BE2C (cell line): Measurements from ENCODE around the gene INPP4B.

Experiments used
- DNase-seq: peaks from one replicate; pipeline ENCODE4 v3.0.0-alpha.2; 2020
- H3K27me3 ChIP-seq: fragments of 250-450 bp; sonication (Bioruptor Pico); 2 replicates; pipeline ENCODE4 v1.5.1; 2020; ENCODE audit warnings: mild to moderate bottlenecking
- H3K36me3 ChIP-seq: fragments of 250-450 bp; sonication (Bioruptor Pico); 2 replicates; pipeline ENCODE4 v1.5.1; 2020; ENCODE audit warnings: mild to moderate bottlenecking
- H3K4me1 ChIP-seq: fragments of 250-450 bp; sonication (Bioruptor Pico); 2 replicates; pipeline ENCODE4 v1.5.1; 2020
- H3K4me3 ChIP-seq: 2 replicates; pipeline ENCODE4 v1.5.1; 2011; ENCODE audit warnings: low read depth, low read length
- H3K9me3 ChIP-seq: fragments of 250-450 bp; sonication (Bioruptor Pico); 2 replicates; pipeline ENCODE4 v1.5.1; 2020
- TF ChIP-seq, protein P1 (sequence below): IDR thresholded peaks from 2 replicates; pipeline ENCODE4 v1.5.1; 2012; ENCODE audit warnings: mild to moderate bottlenecking, low read depth, low read length

The INPP4B gene

DNA sequence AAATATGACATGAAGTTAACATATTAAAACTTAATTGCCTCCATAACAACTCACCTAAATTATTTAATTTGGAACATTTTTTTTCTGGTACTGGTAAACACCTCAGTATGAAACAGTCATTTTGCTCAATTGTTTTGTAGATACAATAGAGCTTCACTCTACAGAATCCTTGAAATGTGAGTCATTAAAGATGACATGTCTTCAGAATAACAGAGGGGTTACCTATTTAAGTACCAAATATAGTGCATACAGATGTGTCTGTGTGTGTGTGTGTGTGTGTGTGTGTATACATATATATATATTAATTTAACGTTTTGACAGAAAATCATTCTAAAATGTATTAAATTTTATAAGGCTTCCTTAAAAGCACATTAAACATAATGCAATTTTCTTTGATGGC, 297.6 kb downstream of the INPP4B start:
- TF ChIP-seq, protein P1, sequence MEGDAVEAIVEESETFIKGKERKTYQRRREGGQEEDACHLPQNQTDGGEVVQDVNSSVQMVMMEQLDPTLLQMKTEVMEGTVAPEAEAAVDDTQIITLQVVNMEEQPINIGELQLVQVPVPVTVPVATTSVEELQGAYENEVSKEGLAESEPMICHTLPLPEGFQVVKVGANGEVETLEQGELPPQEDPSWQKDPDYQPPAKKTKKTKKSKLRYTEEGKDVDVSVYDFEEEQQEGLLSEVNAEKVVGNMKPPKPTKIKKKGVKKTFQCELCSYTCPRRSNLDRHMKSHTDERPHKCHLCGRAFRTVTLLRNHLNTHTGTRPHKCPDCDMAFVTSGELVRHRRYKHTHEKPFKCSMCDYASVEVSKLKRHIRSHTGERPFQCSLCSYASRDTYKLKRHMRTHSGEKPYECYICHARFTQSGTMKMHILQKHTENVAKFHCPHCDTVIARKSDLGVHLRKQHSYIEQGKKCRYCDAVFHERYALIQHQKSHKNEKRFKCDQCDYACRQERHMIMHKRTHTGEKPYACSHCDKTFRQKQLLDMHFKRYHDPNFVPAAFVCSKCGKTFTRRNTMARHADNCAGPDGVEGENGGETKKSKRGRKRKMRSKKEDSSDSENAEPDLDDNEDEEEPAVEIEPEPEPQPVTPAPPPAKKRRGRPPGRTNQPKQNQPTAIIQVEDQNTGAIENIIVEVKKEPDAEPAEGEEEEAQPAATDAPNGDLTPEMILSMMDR, result no peak
- Histone ChIP-seq H3K4me1 (peaks cover 25% of the 10 kb centered on the region), H3K27me3 (no peaks in the 10 kb centered on the region), H3K36me3 (no peaks in the 10 kb centered on the region), H3K4me3 (no peak overlapping the region), H3K9me3 (no peaks in the 10 kb centered on the region)
- no peak for DNase-seq

DNA sequence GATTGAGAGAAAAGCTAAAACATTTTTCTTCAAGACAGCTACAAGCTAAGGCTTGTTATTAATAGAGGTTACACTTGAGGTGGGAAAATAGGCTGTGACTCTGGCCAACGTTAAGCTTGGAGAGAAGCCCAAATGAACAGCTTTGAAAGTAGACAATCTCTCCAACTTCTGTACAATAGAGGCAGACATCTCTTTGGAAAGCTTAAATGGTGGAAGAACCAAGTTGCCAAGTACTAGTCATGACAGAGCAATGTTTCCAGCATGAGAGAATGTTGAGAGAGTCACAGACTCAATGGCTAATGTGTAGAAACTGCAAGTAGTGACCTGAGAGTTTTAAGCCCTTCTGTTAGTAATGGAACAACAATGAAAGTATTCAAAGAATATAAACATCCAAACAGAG, 298.1 kb downstream of the INPP4B start:
- H3K27me3 ChIP-seq, result no peaks in the 10 kb centered on the region
- DNase-seq, result no peak
- H3K4me3 ChIP-seq, result no peak overlapping the region
- peaks cover 25% of the 10 kb centered on the region for H3K4me1 ChIP-seq
- H3K36me3 ChIP-seq, result no peaks in the 10 kb centered on the region
- TF ChIP-seq, protein P1, result no peak
- no peaks in the 10 kb centered on the region for H3K9me3 ChIP-seq

DNA sequence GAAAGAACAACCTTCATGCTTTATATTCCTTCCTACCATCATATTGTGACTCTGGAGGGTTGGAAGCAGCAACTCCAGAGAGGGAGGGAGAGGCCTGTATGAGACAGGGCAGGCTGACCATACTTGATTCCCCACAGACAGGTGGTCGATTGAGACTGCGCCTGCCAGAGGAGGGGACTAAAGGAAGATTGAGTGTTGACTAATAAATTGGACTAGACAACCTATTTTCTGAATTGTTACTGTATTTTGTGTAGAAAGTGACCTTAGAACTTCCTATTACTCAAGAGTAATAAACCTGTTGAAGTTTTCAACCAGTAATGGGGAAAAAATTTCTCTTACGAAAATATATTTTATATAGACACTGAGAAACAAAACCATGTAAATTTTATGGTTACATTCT, 301.5 kb downstream of the INPP4B start:
- DNase-seq, result no peak
- Histone ChIP-seq H3K27me3 (no peaks in the 10 kb centered on the region), H3K4me1 (peaks cover 7% of the 10 kb centered on the region), H3K9me3 (no peaks in the 10 kb centered on the region), H3K36me3 (no peaks in the 10 kb centered on the region), H3K4me3 (no peak overlapping the region)
- TF ChIP-seq, protein P1, result no peak

DNA sequence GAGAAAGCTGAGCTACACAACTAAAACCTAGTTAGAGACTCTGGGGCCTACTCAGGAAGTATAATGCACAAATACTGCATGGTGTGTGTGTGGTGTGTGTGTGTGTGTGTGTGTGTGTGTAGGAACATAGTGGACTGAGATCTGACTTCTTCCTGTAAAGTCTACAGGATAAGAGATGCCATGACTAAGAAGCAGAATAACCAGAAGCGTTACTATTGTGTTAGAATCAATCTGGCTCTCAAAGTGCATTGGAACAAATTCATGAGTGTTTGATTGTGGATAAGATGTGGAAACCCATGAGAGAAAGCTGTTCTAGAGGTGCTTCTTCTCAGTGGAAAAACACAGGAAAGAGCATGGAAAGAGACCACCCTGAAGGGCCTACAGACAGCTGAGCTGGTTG, 302.1 kb downstream of the INPP4B start:
- no peak for DNase-seq
- Histone ChIP-seq H3K4me1 (peaks cover 1% of the 10 kb centered on the region), H3K4me3 (no peak overlapping the region), H3K27me3 (no peaks in the 10 kb centered on the region), H3K36me3 (no peaks in the 10 kb centered on the region), H3K9me3 (no peaks in the 10 kb centered on the region)
- TF ChIP-seq, protein P1, result no peak

DNA sequence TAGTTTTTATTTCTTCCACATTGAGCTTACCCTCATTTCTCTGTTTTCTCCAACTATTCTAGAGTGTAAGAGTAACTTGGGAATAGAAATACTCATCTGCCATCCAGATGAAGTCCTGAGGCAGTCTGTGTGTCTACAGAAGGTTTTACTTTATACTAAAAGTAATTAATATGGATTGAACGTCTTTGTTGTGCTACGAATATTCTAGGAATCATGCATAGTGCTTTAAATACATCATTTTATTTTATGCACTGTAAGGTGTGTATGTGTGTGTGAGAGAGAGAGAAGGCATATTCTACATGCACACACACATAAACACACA, 305.7 kb downstream of the INPP4B start:
- no peak for DNase-seq
- TF ChIP-seq, protein P1, result no peak
- no peak overlapping the region for H3K4me3 ChIP-seq
- no peaks in the 10 kb centered on the region for H3K4me1 ChIP-seq
- H3K27me3 ChIP-seq, result no peaks in the 10 kb centered on the region
- H3K36me3 ChIP-seq, result no peaks in the 10 kb centered on the region
- H3K9me3 ChIP-seq, result no peaks in the 10 kb centered on the region

DNA sequence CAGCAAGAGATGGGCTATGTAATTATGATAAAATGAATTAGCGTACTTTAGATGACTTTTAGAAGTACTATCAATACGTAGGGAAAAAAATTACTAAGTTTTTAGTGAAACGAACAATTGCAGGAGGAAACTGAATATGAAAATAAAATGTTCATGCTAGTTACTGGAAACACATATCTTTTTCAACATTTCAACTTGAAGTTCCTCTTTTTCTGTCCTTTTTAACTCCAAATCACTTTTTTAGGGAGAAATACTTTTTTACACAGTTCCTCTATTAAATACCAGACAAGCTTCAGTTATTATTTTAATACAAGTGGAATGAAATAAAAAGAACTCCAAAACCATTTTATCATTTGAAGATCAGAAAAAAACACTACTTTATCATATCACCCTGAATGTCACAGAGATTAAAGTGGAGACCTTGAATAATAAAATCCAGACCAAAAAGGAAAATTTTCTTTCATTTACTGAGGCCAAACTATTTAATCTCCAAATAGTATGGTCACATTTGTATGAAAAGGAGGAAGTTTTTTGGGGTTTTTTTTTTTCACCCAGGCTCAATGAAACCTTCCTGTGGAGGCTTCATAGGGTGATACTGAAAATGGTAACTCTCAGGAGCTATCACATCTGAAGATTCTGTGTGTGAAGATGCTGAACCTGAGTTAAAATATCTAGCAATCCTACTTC, 306.2 kb downstream of the INPP4B start:
- no peaks in the 10 kb centered on the region for H3K4me1 ChIP-seq
- H3K4me3 ChIP-seq, result no peak overlapping the region
- DNase-seq, result no peak
- H3K9me3 ChIP-seq, result no peaks in the 10 kb centered on the region
- H3K36me3 ChIP-seq, result no peaks in the 10 kb centered on the region
- TF ChIP-seq, protein P1, result no peak
- H3K27me3 ChIP-seq, result no peaks in the 10 kb centered on the region
